Measurements from ENCODE around the gene PKDCC.
"Not testable (repeated sequence)": the region's sequence is repeated elsewhere in the genome, so short reads cannot be mapped to it uniquely, and the experiment has no call there.

DNA sequence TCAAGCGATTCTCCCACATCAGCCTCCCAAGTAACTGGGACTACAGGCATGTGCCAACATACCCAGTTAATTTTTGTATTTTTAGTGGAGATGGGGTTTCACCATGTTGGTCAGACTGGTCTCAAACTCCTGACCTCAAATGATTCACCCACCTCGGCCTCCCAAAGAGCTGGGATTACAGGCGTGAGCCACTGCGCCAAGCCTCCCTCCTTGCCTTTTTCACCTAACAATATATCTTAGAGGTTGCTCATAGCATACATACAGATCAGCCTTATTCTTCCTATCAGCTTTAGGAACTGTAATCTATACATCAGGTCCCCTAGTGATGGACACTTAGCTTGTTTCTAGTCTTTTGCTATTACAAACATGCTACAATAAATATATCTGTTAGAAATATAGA, 33.3 kb downstream of the PKDCC start:
- TF ChIP-seq, protein P1, sequence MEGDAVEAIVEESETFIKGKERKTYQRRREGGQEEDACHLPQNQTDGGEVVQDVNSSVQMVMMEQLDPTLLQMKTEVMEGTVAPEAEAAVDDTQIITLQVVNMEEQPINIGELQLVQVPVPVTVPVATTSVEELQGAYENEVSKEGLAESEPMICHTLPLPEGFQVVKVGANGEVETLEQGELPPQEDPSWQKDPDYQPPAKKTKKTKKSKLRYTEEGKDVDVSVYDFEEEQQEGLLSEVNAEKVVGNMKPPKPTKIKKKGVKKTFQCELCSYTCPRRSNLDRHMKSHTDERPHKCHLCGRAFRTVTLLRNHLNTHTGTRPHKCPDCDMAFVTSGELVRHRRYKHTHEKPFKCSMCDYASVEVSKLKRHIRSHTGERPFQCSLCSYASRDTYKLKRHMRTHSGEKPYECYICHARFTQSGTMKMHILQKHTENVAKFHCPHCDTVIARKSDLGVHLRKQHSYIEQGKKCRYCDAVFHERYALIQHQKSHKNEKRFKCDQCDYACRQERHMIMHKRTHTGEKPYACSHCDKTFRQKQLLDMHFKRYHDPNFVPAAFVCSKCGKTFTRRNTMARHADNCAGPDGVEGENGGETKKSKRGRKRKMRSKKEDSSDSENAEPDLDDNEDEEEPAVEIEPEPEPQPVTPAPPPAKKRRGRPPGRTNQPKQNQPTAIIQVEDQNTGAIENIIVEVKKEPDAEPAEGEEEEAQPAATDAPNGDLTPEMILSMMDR (IDR thresholded peaks at IDR 0.05; ENCODE audit: low read depth, low read length) = not testable (repeated sequence)
- not testable (repeated sequence) for TF ChIP-seq EZH2phosphoT487 (IDR thresholded peaks at IDR 0.05; ENCODE audit: low read depth)
